SK-N-SH treated with all-trans-retinoic acid at 6 μM for 48 hours (cell line): ENCODE measurements around the gene CLMN.

ENCODE experiments used
- ATAC-seq: fragments of 200-7000 bp; cut with Tn5 transposase; 3 replicates; pipeline ENCODE4 v1.9.1; 2020; ENCODE audit warnings: mild to moderate bottlenecking, moderate library complexity
- ARNTL ChIP-seq: fragments of 450-650 bp; formaldehyde crosslinking; IDR thresholded peaks from 2 replicates; pipeline ENCODE4 v1.5.0; 2020; ENCODE audit warnings: low read depth, mild to moderate bottlenecking, moderate library complexity, borderline replicate concordance
- BACH2 ChIP-seq: fragments of 250-450 bp; sonication (Bioruptor Pico); IDR thresholded peaks from 2 replicates; pipeline ENCODE4 v1.9.0; 2021; ENCODE audit warnings: mild to moderate bottlenecking, borderline replicate concordance
- CSDC2 ChIP-seq: fragments of 250-450 bp; sonication (Bioruptor Pico); IDR thresholded peaks from 2 replicates; pipeline ENCODE4 v1.5.0; 2020; ENCODE audit warnings: mild to moderate bottlenecking, moderate library complexity
- CSRNP3 ChIP-seq: fragments of 250-450 bp; sonication (Bioruptor Pico); IDR thresholded peaks from 2 replicates; pipeline ENCODE4 v1.5.1; 2021; ENCODE audit warnings: mild to moderate bottlenecking, moderate library complexity
- ESRRG ChIP-seq: fragments of 250-450 bp; sonication (Bioruptor Pico); IDR thresholded peaks from 2 replicates; pipeline ENCODE4 v1.6.1; 2021; ENCODE audit warnings: mild to moderate bottlenecking
- GLIS3 ChIP-seq: fragments of 250-450 bp; sonication (Bioruptor Pico); IDR thresholded peaks from 2 replicates; pipeline ENCODE4 v1.5.0; 2020; ENCODE audit warnings: mild to moderate bottlenecking, moderate library complexity
- PATZ1 ChIP-seq: fragments of 250-450 bp; sonication (Bioruptor Pico); IDR thresholded peaks from 2 replicates; pipeline ENCODE4 v1.8.0; 2020; ENCODE audit warnings: mild to moderate bottlenecking, moderate library complexity, borderline replicate concordance
- POU6F1 ChIP-seq: fragments of 250-450 bp; sonication (Bioruptor Pico); IDR thresholded peaks from 2 replicates; pipeline ENCODE4 v1.8.0; 2021; ENCODE audit warnings: low read depth, mild to moderate bottlenecking, moderate library complexity, borderline replicate concordance
- PPARA ChIP-seq: fragments of 250-450 bp; sonication (Bioruptor Pico); IDR thresholded peaks from 2 replicates; pipeline ENCODE4 v1.5.0; 2020; ENCODE audit warnings: mild to moderate bottlenecking, borderline replicate concordance
- RARB ChIP-seq: fragments of 250-450 bp; sonication (Bioruptor Pico); IDR thresholded peaks from 2 replicates; pipeline ENCODE4 v1.8.0; 2021; ENCODE audit warnings: mild to moderate bottlenecking, moderate library complexity
- TCF4 ChIP-seq: fragments of 250-450 bp; sonication (Bioruptor Pico); IDR thresholded peaks from 2 replicates; pipeline ENCODE4 v1.8.0; 2021; ENCODE audit warnings: mild to moderate bottlenecking, moderate library complexity, borderline replicate concordance
- TOX ChIP-seq: fragments of 250-450 bp; sonication (Bioruptor Pico); IDR thresholded peaks from 2 replicates; pipeline ENCODE4 v1.8.0; 2021; ENCODE audit warnings: mild to moderate bottlenecking, moderate library complexity, borderline replicate concordance
- TSHZ2 ChIP-seq: fragments of 250-450 bp; sonication (Bioruptor Pico); IDR thresholded peaks from 2 replicates; pipeline ENCODE4 v1.5.0; 2020; ENCODE audit warnings: mild to moderate bottlenecking, moderate library complexity
- ZC3H10 ChIP-seq: fragments of 250-450 bp; sonication (Bioruptor Pico); IDR thresholded peaks from 2 replicates; pipeline ENCODE4 v1.5.1; 2021; ENCODE audit warnings: mild to moderate bottlenecking, moderate library complexity
- ZFP3 ChIP-seq: fragments of 250-450 bp; sonication (Bioruptor Pico); IDR thresholded peaks from 2 replicates; pipeline ENCODE4 v1.5.0; 2020; ENCODE audit warnings: mild to moderate bottlenecking, moderate library complexity
- ZFP30 ChIP-seq: fragments of 450-650 bp; formaldehyde crosslinking; IDR thresholded peaks from 2 replicates; pipeline ENCODE4 v1.5.0; 2022; ENCODE audit warnings: mild to moderate bottlenecking, moderate library complexity
- ZNF565 ChIP-seq: fragments of 450-650 bp; formaldehyde crosslinking; conservative IDR thresholded peaks from 2 replicates; pipeline ENCODE4 v1.5.0; 2020; ENCODE audit warnings: low read depth, mild to moderate bottlenecking, moderate library complexity
- ZNF70 ChIP-seq: fragments of 450-650 bp; formaldehyde crosslinking; IDR thresholded peaks from 2 replicates; pipeline ENCODE4 v1.5.0; 2020; ENCODE audit warnings: mild to moderate bottlenecking, moderate library complexity
- ZNF8 ChIP-seq: fragments of 450-650 bp; formaldehyde crosslinking; IDR thresholded peaks from 2 replicates; pipeline ENCODE4 v1.5.0; 2020; ENCODE audit warnings: mild to moderate bottlenecking, moderate library complexity
- TF ChIP-seq, protein P1 (sequence below): fragments of 250-450 bp; sonication (Bioruptor Pico); IDR thresholded peaks from 2 replicates; pipeline ENCODE4 v1.5.1; 2020; ENCODE audit warnings: low read depth, mild to moderate bottlenecking, moderate library complexity

The CLMN gene

DNA sequence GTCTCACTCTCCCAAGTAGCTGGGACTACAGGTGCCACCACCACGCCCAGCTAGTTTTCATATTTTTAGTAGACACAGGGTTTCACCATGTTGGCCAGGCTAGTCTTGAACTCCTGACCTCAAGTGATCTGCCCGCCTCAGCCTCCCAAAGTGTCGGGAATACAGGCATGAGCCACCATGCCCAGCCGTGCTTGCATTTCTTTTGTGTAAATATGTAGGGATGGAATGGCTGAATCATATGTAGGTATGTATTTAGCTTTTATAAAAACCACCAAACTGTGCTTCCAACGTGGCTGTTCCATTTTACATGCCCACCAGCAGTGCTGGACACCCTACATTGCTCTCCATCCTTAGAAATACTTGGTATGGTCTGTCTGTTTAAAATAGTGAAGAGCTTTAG, 32.8 kb upstream of the CLMN start:
- no peak for ATAC-seq
- TF ChIP-seq POU6F1 (CRISPR knock-in tag) = no peak
- TF ChIP-seq RARB (CRISPR knock-in tag) = no peak
- TF ChIP-seq, protein P1, sequence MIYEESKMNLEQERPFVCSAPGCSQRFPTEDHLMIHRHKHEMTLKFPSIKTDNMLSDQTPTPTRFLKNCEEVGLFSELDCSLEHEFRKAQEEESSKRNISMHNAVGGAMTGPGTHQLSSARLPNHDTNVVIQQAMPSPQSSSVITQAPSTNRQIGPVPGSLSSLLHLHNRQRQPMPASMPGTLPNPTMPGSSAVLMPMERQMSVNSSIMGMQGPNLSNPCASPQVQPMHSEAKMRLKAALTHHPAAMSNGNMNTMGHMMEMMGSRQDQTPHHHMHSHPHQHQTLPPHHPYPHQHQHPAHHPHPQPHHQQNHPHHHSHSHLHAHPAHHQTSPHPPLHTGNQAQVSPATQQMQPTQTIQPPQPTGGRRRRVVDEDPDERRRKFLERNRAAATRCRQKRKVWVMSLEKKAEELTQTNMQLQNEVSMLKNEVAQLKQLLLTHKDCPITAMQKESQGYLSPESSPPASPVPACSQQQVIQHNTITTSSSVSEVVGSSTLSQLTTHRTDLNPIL = no peak
- no peak for TF ChIP-seq GLIS3 (CRISPR knock-in tag)
- TF ChIP-seq BACH2 (CRISPR knock-in tag) = no peak

GRCh38 chr14:95349241-95349640, 29.5 kb upstream of the CLMN start:
- TF ChIP-seq TSHZ2 = no peak
- TF ChIP-seq CSDC2 (CRISPR knock-in tag) = no peak
- no peak for TF ChIP-seq PATZ1 (CRISPR knock-in tag)
- TF ChIP-seq TCF4 (CRISPR knock-in tag) = no peak
- TF ChIP-seq ZFP30 = no peak
- no peak for TF ChIP-seq ZFP3 (CRISPR knock-in tag)
- TF ChIP-seq ZC3H10 = no peak
- TF ChIP-seq, protein P1 = no peak
- no peak for TF ChIP-seq GLIS3 (CRISPR knock-in tag)
- no peak for TF ChIP-seq TOX (CRISPR knock-in tag)
- TF ChIP-seq ARNTL (CRISPR knock-in tag) = no peak
- TF ChIP-seq ESRRG (CRISPR knock-in tag) = no peak
- TF ChIP-seq BACH2 (CRISPR knock-in tag) = no peak
- TF ChIP-seq ZNF8 = no peak
- no peak for TF ChIP-seq PPARA (CRISPR knock-in tag)
- TF ChIP-seq ZNF565 = no peak
- no peak for TF ChIP-seq CSRNP3 (CRISPR knock-in tag)
- TF ChIP-seq ZNF70 (CRISPR knock-in tag) = no peak
- no peak for ATAC-seq

- no peak for ATAC-seq
- TF ChIP-seq POU6F1 (CRISPR knock-in tag) = no peak
- TF ChIP-seq GLIS3 (CRISPR knock-in tag) = no peak
- no peak for TF ChIP-seq TSHZ2
- no peak for TF ChIP-seq ZFP3 (CRISPR knock-in tag)
- no peak for TF ChIP-seq ZC3H10
- TF ChIP-seq CSRNP3 (CRISPR knock-in tag) = no peak
- TF ChIP-seq CSDC2 (CRISPR knock-in tag) = no peak
- TF ChIP-seq ZFP30 = no peak
Observed at GRCh38 chr14:95348395-95349080, 28.8 kb upstream of the CLMN start.
